WERI-Rb-1 (cell line): ENCODE data around the gene MARS1.
A peak's percentile ranks its signal among the peaks of the same experiment; 100 is the strongest.
"Not testable (repeated sequence)": the region's sequence is repeated elsewhere in the genome, so short reads cannot be mapped to it uniquely, and the experiment has no call there.

Experiments
- DNase-seq: peaks from one replicate; pipeline ENCODE4 v3.0.0-alpha.2; 2020
- H3K27ac ChIP-seq: fragments of 250-450 bp; sonication (Bioruptor Pico); 2 replicates; pipeline ENCODE4 v1.5.1; 2020; ENCODE audit warnings: mild to moderate bottlenecking, moderate library complexity
- H3K27me3 ChIP-seq: fragments of 250-450 bp; sonication (Bioruptor Pico); 2 replicates; pipeline ENCODE4 v1.5.1; 2021; ENCODE audit warnings: mild to moderate bottlenecking, low read depth, moderate library complexity; ENCODE audit not compliant: insufficient read depth, severe bottlenecking
- H3K36me3 ChIP-seq: fragments of 250-450 bp; sonication (Bioruptor Pico); 2 replicates; pipeline ENCODE4 v1.5.1; 2020; ENCODE audit warnings: mild to moderate bottlenecking, moderate library complexity
- H3K4me3 ChIP-seq: 2 replicates; pipeline ENCODE4 v1.5.1; 2011; ENCODE audit warnings: low read depth, mild to moderate bottlenecking, control low read depth, low read length
- H3K9me3 ChIP-seq: fragments of 250-450 bp; sonication (Bioruptor Pico); 2 replicates; pipeline ENCODE4 v1.5.1; 2021; ENCODE audit warnings: mild to moderate bottlenecking, moderate library complexity; ENCODE audit not compliant: severe bottlenecking
- CTCF ChIP-seq: IDR thresholded peaks from 2 replicates; pipeline ENCODE4 v1.5.1; 2011; ENCODE audit warnings: low read depth, mild to moderate bottlenecking, control low read depth, inconsistent platforms, low read length

The MARS1 gene

DNA sequence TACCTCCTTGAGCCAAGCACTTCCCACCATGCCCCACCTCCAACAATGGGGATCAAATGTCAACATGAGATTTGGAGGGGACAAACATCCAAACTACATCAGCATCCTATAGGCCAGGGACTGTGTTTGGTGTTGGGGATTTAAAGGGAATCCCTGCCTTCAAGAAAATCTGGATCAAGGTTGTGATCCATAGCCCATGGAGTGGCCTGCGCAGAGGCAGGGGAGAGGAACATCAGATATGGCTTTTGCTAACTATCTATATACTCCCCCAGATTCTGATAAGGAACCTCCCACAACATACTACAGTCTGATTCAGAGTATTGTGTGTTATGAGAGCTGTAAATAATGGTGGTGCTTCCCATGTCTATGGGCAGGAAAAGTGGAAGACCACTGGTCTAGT, 67.0 kb downstream of the MARS1 start:
- H3K4me3 ChIP-seq, result no peak overlapping the region
- no peak for TF ChIP-seq CTCF
- no peaks in the 10 kb centered on the region; the same call in none of the 2 replicates for H3K36me3 ChIP-seq
- no peaks in the 10 kb centered on the region for H3K27me3 ChIP-seq
- H3K9me3 ChIP-seq, result no peaks in the 10 kb centered on the region
- no peak overlapping the region for H3K27ac ChIP-seq
- no peak for DNase-seq

GRCh38 chr12:57558864-57559263, 71.0 kb downstream of the MARS1 start:
- no peak for TF ChIP-seq CTCF
- no peaks in the 10 kb centered on the region for H3K27me3 ChIP-seq
- no peaks in the 10 kb centered on the region for H3K9me3 ChIP-seq
- H3K36me3 ChIP-seq, result peaks cover 2% of the 10 kb centered on the region
- no peak overlapping the region for H3K27ac ChIP-seq
- no peak for DNase-seq
- no peak overlapping the region for H3K4me3 ChIP-seq

GRCh38 chr12:57560516-57560915, 72.6 kb downstream of the MARS1 start:
- no peak for TF ChIP-seq CTCF
- Histone ChIP-seq H3K27ac (no peak overlapping the region), H3K4me3 (no peak overlapping the region), H3K27me3 (no peaks in the 10 kb centered on the region), H3K36me3 (peaks cover 13% of the 10 kb centered on the region), H3K9me3 (no peaks in the 10 kb centered on the region)
- DNase-seq, result no peak

- DNase-seq, result peak; percentile 32
- peaks cover 13% of the 10 kb centered on the region for H3K36me3 ChIP-seq
- H3K4me3 ChIP-seq, H3K27ac ChIP-seq, H3K9me3 ChIP-seq, H3K27me3 ChIP-seq: not testable (repeated sequence)
Measured at GRCh38 chr12:57561117-57561516, 73.2 kb downstream of the MARS1 start.

- Histone ChIP-seq H3K36me3 (peaks cover 20% of the 10 kb centered on the region), H3K27ac (no peak overlapping the region), H3K27me3 (no peaks in the 10 kb centered on the region), H3K9me3 (no peaks in the 10 kb centered on the region), H3K4me3 (no peak overlapping the region)
- no peak for TF ChIP-seq CTCF
- DNase-seq, result no peak
Measured at GRCh38 chr12:57563358-57563757, 75.5 kb downstream of the MARS1 start.

- no peak for TF ChIP-seq CTCF
- no peak for DNase-seq
- peaks cover 29% of the 10 kb centered on the region for H3K36me3 ChIP-seq
- no peaks in the 10 kb centered on the region for H3K27me3 ChIP-seq
- H3K4me3 ChIP-seq, result no peak overlapping the region
- no peak overlapping the region for H3K27ac ChIP-seq
- no peaks in the 10 kb centered on the region for H3K9me3 ChIP-seq
Measured at GRCh38 chr12:57564178-57564740, 76.4 kb downstream of the MARS1 start.
